ENCODE results near the gene MEF2D. TPM values are rescaled to one million over a fixed set of nuclear protein-coding genes. Genes with fewer than 3 reads are reported as not detected.

MEF2D gene
- polyA plus RNA-seq, 1 donor = 102 TPM

- DNase-seq = no peak
Observed at GRCh38 chr1:156439777-156440183, 60.8 kb downstream of the MEF2D start.

- no peak for DNase-seq
Observed at GRCh38 chr1:156439036-156439776, 61.4 kb downstream of the MEF2D start.

- DNase-seq = no peak
Observed at GRCh38 chr1:156438278-156438987, 62.1 kb downstream of the MEF2D start.

GRCh38 chr1:156437037-156437867 lies 63.3 kb downstream of the MEF2D start:
- no peak for DNase-seq

GRCh38 chr1:156436141-156437036 lies 64.2 kb downstream of the MEF2D start:
- no peak for DNase-seq

- DNase-seq = no peak
Observed at GRCh38 chr1:156435545-156436140, 64.9 kb downstream of the MEF2D start.

- DNase-seq = no peak
Observed at GRCh38 chr1:156434989-156435544, 65.5 kb downstream of the MEF2D start.

- DNase-seq = no peak
Observed at GRCh38 chr1:156433602-156434001, 67.0 kb downstream of the MEF2D start.

GRCh38 chr1:156433032-156433431 lies 67.5 kb downstream of the MEF2D start:
- DNase-seq = no peak

- no peak for DNase-seq
Observed at GRCh38 chr1:156432669-156433018, 67.9 kb downstream of the MEF2D start.

- DNase-seq = no peak
Observed at GRCh38 chr1:156431769-156432668, 68.6 kb downstream of the MEF2D start.

GRCh38 chr1:156431366-156431765 lies 69.2 kb downstream of the MEF2D start:
- no peak for DNase-seq

- DNase-seq = no peak
Observed at GRCh38 chr1:156430866-156431265, 69.7 kb downstream of the MEF2D start.

GRCh38 chr1:156430303-156430702 lies 70.3 kb downstream of the MEF2D start:
- no peak for DNase-seq

- DNase-seq = no peak
Observed at GRCh38 chr1:156429313-156430060, 71.1 kb downstream of the MEF2D start.

GRCh38 chr1:156428746-156429288 lies 71.8 kb downstream of the MEF2D start:
- DNase-seq = no peak

- no peak for DNase-seq
Observed at GRCh38 chr1:156427957-156428356, 72.6 kb downstream of the MEF2D start.

- no peak for DNase-seq
Observed at GRCh38 chr1:156425943-156426342, 74.6 kb downstream of the MEF2D start.

- no peak for DNase-seq
Observed at GRCh38 chr1:156424806-156425432, 75.7 kb downstream of the MEF2D start.
